Mesendoderm (in vitro differentiated cells): Measurements from ENCODE around the gene SLC6A1.

Experiments used
- DNase-seq: peaks from one replicate; pipeline ENCODE4 v3.0.0; 2013
- H2AK5ac ChIP-seq: 2 replicates; pipeline ENCODE4 v1.6.1; 2013; ENCODE audit warnings: low read length, inconsistent platforms
- H2BK120ac ChIP-seq: 2 replicates; pipeline ENCODE4 v1.6.1; 2013; ENCODE audit warnings: low read depth, mild to moderate bottlenecking, low read length, moderate library complexity, mixed read lengths
- H2BK15ac ChIP-seq: replicated peaks from 2 replicates; pipeline ENCODE4 v1.6.1; 2013; ENCODE audit warnings: low read depth, mild to moderate bottlenecking, moderate library complexity
- H2BK5ac ChIP-seq: 2 replicates; pipeline ENCODE4 v1.6.1; 2013; ENCODE audit warnings: low read length, inconsistent platforms
- H3K18ac ChIP-seq: 2 replicates; pipeline ENCODE4 v1.6.1; 2013; ENCODE audit warnings: mild to moderate bottlenecking, low read length, mixed read lengths
- H3K23ac ChIP-seq: one replicate; pipeline ENCODE4 v1.6.1; 2013; ENCODE audit warnings: low read length
- H3K27ac ChIP-seq: 2 replicates; pipeline ENCODE4 v1.5.1; 2013; ENCODE audit warnings: low read depth, mild to moderate bottlenecking, inconsistent platforms, low read length, moderate library complexity
- H3K27me3 ChIP-seq: 2 replicates; pipeline ENCODE4 v1.6.1; 2013; ENCODE audit warnings: low read length, control low read depth, mild to moderate bottlenecking, inconsistent platforms; ENCODE audit not compliant: insufficient read depth, poor library complexity
- H3K36me3 ChIP-seq: 2 replicates; pipeline ENCODE4 v1.6.1; 2013; ENCODE audit warnings: low read length, inconsistent platforms; ENCODE audit not compliant: control insufficient read depth, insufficient read depth
- H3K4ac ChIP-seq: one replicate; pipeline ENCODE4 v1.6.1; 2013; ENCODE audit warnings: low read depth, mild to moderate bottlenecking, low read length, moderate library complexity
- H3K4me1 ChIP-seq: 2 replicates; pipeline ENCODE4 v1.6.1; 2013; ENCODE audit warnings: low read depth, low read length, inconsistent platforms; ENCODE audit not compliant: control insufficient read depth
- H3K4me2 ChIP-seq: 2 replicates; pipeline ENCODE4 v1.6.1; 2013; ENCODE audit warnings: low read length
- H3K4me3 ChIP-seq: 2 replicates; pipeline ENCODE4 v1.5.1; 2013; ENCODE audit warnings: mild to moderate bottlenecking, low read length
- H3K56ac ChIP-seq: one replicate; pipeline ENCODE4 v1.6.1; 2013; ENCODE audit warnings: low read length
- H3K79me1 ChIP-seq: 2 replicates; pipeline ENCODE4 v1.6.1; 2013; ENCODE audit warnings: low read length, inconsistent platforms
- H3K79me2 ChIP-seq: 2 replicates; pipeline ENCODE4 v1.6.1; 2013; ENCODE audit warnings: mild to moderate bottlenecking, low read length; ENCODE audit not compliant: control insufficient read depth, insufficient read depth
- H3K9ac ChIP-seq: 2 replicates; pipeline ENCODE4 v1.6.1; 2013; ENCODE audit warnings: low read length, inconsistent platforms
- H4K5ac ChIP-seq: one replicate; pipeline ENCODE4 v1.6.1; 2013; ENCODE audit warnings: low read length
- H4K8ac ChIP-seq: one replicate; pipeline ENCODE4 v1.6.1; 2013; ENCODE audit warnings: low read depth, mild to moderate bottlenecking, control low read depth, low read length, moderate library complexity
- WGBS: extraction: QIAGEN DNeasy Blood & Tissue Kit; methylation state at CpG from one replicate; pipeline ENCODE4 v1.1.7; 2013; ENCODE audit warnings: low lambda C conversion rate, missing lambda C conversion rate; ENCODE audit not compliant: insufficient coverage; ENCODE audit errors: extremely low coverage; 5-methylcytosine and 5-hydroxymethylcytosine counted together

The SLC6A1 gene

DNA sequence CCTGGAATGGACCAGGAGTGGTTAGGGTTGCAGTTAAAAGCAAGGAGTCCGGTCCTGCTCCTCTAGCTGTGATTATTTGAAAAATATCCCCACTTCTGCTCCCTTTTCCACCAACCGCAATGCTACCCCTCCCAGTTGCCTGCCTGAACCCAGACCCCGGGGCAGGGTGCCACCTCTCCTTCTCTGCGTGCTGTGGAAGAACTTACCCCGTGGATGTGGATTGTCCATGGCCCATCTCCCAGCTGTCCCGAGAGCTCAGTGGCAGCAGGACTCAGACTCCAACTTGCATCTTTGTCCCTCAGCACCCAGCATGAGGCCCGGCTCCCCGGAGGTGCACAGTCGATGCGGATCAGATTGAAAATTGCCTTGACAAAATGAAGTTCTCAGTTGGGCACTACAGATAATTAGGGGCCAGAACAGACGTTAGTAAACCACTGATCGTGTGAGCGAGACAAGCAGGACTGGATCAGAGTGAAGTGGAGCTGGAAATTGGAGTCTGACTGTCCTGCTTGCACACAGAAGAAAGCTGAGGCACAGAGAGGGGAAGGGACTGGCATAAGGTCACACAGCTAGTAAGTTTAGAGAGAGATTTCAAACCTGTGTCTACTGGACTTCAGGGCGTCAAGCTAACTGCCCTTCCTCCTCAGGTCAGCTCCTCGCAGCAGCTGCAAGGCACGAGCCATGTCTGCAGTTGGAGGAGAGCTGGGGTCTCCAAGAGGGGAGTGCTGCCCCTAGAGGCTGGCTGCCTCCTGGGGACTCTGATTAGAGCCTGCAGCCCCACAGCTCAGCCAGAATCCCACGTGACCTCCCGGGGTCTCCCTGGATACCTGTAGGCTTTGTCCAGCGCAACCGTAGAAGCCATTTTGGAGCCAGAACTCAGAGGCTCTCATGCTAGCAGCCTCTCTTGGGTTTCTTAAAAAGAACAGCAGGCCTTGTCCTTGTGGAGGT is 14.7 kb downstream of the SLC6A1 start:
- no CpG with 5 or more reads among the region's 20 CpGs for WGBS
- no peak overlapping the region for H3K4me2 ChIP-seq
- H3K23ac ChIP-seq, result no peak overlapping the region
- no peaks in the 10 kb centered on the region for H3K4me1 ChIP-seq
- H3K36me3 ChIP-seq, result no peaks in the 10 kb centered on the region
- H3K27me3 ChIP-seq, result no peaks in the 10 kb centered on the region
- no peaks in the 10 kb centered on the region for H3K79me2 ChIP-seq
- no peak overlapping the region for H3K56ac ChIP-seq
- no peak overlapping the region for H4K5ac ChIP-seq
- DNase-seq, result peak; percentile 79
- H3K18ac ChIP-seq, result no peak overlapping the region
- no peak overlapping the region for H2BK120ac ChIP-seq
- no peak overlapping the region for H2BK15ac ChIP-seq
- no peak overlapping the region for H4K8ac ChIP-seq
- no peaks in the 10 kb centered on the region for H3K79me1 ChIP-seq
- no peak overlapping the region for H3K4me3 ChIP-seq
- no peak overlapping the region for H2AK5ac ChIP-seq
- H3K27ac ChIP-seq, result no peak overlapping the region
- H3K4ac ChIP-seq, result no peak overlapping the region
- no peak overlapping the region for H3K9ac ChIP-seq
- no peak overlapping the region for H2BK5ac ChIP-seq

DNA sequence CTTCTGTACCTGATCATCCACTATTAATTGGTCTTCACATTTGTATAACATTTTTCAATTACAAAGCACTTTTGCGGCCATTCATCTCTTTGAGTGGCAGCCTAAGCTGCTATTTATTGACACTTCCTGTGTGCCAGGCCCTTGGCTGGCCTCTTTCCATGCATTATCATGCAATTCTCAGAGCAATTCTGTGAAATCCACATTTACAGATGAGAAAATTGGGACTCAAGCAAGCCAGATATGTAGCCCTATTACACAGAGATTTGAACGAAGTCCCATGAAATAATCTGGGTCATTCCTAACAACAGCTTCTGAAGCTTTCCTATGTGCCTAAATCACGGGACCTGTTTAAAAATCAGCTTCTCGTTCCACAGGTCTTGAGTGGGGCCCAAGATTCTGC is 17.4 kb downstream of the SLC6A1 start:
- H2BK15ac ChIP-seq, result no peak overlapping the region
- H3K4ac ChIP-seq, result no peak overlapping the region
- H3K56ac ChIP-seq, result no peak overlapping the region
- no peak overlapping the region for H4K5ac ChIP-seq
- H4K8ac ChIP-seq, result no peak overlapping the region
- H3K23ac ChIP-seq, result no peak overlapping the region
- no peaks in the 10 kb centered on the region for H3K27me3 ChIP-seq
- H3K4me3 ChIP-seq, result no peak overlapping the region
- no peak overlapping the region for H3K9ac ChIP-seq
- H2AK5ac ChIP-seq, result no peak overlapping the region
- H3K79me2 ChIP-seq, result no peaks in the 10 kb centered on the region
- DNase-seq, result no peak
- no CpG with 5 or more reads among the region's 4 CpGs for WGBS
- H2BK120ac ChIP-seq, result no peak overlapping the region
- H3K79me1 ChIP-seq, result no peaks in the 10 kb centered on the region
- H2BK5ac ChIP-seq, result no peak overlapping the region
- H3K4me1 ChIP-seq, result no peaks in the 10 kb centered on the region
- no peak overlapping the region for H3K27ac ChIP-seq
- no peak overlapping the region for H3K18ac ChIP-seq
- no peak overlapping the region for H3K4me2 ChIP-seq
- no peaks in the 10 kb centered on the region for H3K36me3 ChIP-seq

DNA sequence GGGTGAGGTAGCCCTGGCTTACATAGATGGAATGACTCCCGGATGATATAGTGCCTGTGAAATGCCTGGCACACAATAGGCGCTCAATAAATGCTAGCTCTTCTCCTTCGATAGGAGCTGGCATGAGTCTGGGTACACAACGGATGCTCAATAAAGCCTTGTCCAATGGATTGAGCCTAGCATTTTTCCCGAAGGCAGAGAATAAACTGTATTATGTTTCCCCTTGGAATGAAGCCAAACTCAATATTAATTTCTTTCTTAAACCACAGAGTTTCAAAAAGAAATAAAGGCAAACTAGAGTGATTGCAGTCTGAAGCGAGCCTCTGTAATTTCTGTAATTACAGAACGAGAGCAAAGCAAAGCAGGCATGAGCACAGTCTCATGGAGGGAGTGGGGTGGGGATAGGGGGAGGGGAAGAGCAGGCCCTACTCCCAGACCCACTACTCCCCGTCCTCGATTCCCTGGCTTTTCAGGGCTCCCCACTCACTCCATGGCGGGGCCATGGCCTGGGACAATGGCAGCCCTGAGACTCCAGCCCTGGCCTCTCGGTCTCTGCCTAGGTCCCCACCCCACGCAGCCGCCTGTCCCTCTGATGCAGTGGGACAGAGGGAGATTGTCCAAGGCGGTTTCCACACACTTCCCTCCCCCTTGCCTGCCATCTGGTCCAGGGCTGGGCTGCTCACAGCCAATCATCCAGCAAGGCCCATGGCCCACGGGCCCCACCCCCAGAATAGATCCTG is 18.0 kb downstream of the SLC6A1 start:
- H2BK15ac ChIP-seq, result no peak overlapping the region
- no peak overlapping the region for H3K4me2 ChIP-seq
- H3K4ac ChIP-seq, result no peak overlapping the region
- H3K79me1 ChIP-seq, result no peaks in the 10 kb centered on the region
- no peak for DNase-seq
- H2AK5ac ChIP-seq, result no peak overlapping the region
- H4K8ac ChIP-seq, result no peak overlapping the region
- H3K4me1 ChIP-seq, result no peaks in the 10 kb centered on the region
- WGBS, result no CpG with 5 or more reads among the region's 15 CpGs
- no peak overlapping the region for H3K18ac ChIP-seq
- H2BK5ac ChIP-seq, result no peak overlapping the region
- H3K56ac ChIP-seq, result no peak overlapping the region
- no peak overlapping the region for H3K27ac ChIP-seq
- no peaks in the 10 kb centered on the region for H3K36me3 ChIP-seq
- no peak overlapping the region for H3K23ac ChIP-seq
- H3K27me3 ChIP-seq, result no peaks in the 10 kb centered on the region
- no peak overlapping the region for H2BK120ac ChIP-seq
- H3K9ac ChIP-seq, result no peak overlapping the region
- H3K79me2 ChIP-seq, result no peaks in the 10 kb centered on the region
- H3K4me3 ChIP-seq, result no peak overlapping the region
- no peak overlapping the region for H4K5ac ChIP-seq

DNA sequence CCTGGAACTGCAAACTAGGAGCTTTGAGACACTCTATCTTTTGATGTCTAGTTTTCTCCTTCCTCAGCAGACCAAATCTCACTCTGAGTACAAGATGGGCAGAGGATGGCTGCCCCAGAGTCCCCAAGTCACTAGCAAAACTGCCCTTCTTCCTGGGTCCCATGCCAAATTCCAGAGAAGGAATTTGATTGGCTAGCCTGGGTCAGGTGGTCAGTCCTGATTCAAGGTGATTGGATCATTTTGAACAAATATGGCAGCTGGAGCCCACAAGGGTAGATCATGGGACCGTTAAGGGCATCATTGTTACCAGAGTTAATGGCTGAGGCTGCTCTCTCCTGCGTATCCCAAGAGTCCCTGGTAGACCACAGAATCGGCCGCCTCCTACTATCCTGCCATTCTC is 21.7 kb downstream of the SLC6A1 start:
- H3K4me2 ChIP-seq, result no peak overlapping the region
- H3K27me3 ChIP-seq, result no peaks in the 10 kb centered on the region
- no peaks in the 10 kb centered on the region for H3K79me1 ChIP-seq
- no peak for DNase-seq
- no peak overlapping the region for H4K5ac ChIP-seq
- H3K79me2 ChIP-seq, result no peaks in the 10 kb centered on the region
- H4K8ac ChIP-seq, result no peak overlapping the region
- WGBS, result no CpG with 5 or more reads among the region's 4 CpGs
- H3K23ac ChIP-seq, result no peak overlapping the region
- no peak overlapping the region for H2BK120ac ChIP-seq
- H3K9ac ChIP-seq, result no peak overlapping the region
- no peak overlapping the region for H3K4me3 ChIP-seq
- H3K36me3 ChIP-seq, result no peaks in the 10 kb centered on the region
- no peak overlapping the region for H3K4ac ChIP-seq
- no peak overlapping the region for H2BK15ac ChIP-seq
- H2BK5ac ChIP-seq, result no peak overlapping the region
- H3K4me1 ChIP-seq, result no peaks in the 10 kb centered on the region
- no peak overlapping the region for H3K27ac ChIP-seq
- no peak overlapping the region for H3K56ac ChIP-seq
- H3K18ac ChIP-seq, result no peak overlapping the region
- no peak overlapping the region for H2AK5ac ChIP-seq

DNA sequence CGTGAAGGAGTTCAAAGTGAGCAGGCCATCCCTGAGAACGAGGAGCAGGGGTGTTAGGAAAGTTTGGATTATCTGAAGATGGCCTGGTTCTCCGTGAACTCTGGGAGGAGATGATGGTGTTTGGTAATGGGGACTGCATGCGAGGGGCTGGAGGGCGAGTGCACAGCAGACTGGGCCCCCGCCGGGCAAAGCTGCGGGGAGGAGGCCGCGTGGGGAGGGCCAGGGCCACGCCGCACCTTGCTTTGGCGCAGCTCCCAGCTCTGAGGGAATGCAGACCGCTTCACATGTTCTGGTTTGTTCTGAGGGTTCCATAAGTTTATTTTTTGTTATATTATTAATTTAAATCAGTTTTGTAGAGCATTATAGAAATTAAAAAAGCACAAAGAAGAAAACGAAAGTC is 22.2 kb downstream of the SLC6A1 start:
- no peaks in the 10 kb centered on the region for H3K36me3 ChIP-seq
- H3K9ac ChIP-seq, result no peak overlapping the region
- H3K4me3 ChIP-seq, result no peak overlapping the region
- no peak overlapping the region for H2BK15ac ChIP-seq
- H3K56ac ChIP-seq, result no peak overlapping the region
- H3K23ac ChIP-seq, result no peak overlapping the region
- no peak overlapping the region for H4K5ac ChIP-seq
- no peaks in the 10 kb centered on the region for H3K27me3 ChIP-seq
- H3K4me1 ChIP-seq, result no peaks in the 10 kb centered on the region
- no peaks in the 10 kb centered on the region for H3K79me2 ChIP-seq
- WGBS, result no CpG with 5 or more reads among the region's 15 CpGs
- no peak overlapping the region for H4K8ac ChIP-seq
- no peak overlapping the region for H2AK5ac ChIP-seq
- no peak overlapping the region for H3K4me2 ChIP-seq
- no peak overlapping the region for H3K27ac ChIP-seq
- H3K79me1 ChIP-seq, result no peaks in the 10 kb centered on the region
- H3K18ac ChIP-seq, result no peak overlapping the region
- no peak for DNase-seq
- H3K4ac ChIP-seq, result no peak overlapping the region
- H2BK120ac ChIP-seq, result no peak overlapping the region
- H2BK5ac ChIP-seq, result no peak overlapping the region
